HCT116 (cell line): ENCODE results near the gene ERCC6. TPM values are rescaled to one million over a fixed set of nuclear protein-coding genes. Genes with fewer than 3 reads are reported as not detected.

Source experiments
- ATAC-seq: fragments of 200-7000 bp; cut with Tn5 transposase; 2 replicates; pipeline ENCODE4 v1.9.1; 2020; ENCODE audit warnings: mild to moderate bottlenecking, moderate library complexity
- BruUV-seq: library from RNA; stranded (reverse); fragments of 400-500 nt; replicated peaks from 2 replicates; lab custom pipeline; 2021; lab: Mats Ljungman, UMichigan
- CTCF ChIA-PET: fragments of 300-600 bp; sonication (Branson Sonifier 250); formaldehyde crosslinking; loops from one replicate; lab custom pipeline; 2021; ENCODE audit warnings: antibody characterized with exemption; lab: Charles Lee
- POLR2A ChIA-PET: fragments of 300-600, 350-600 bp; sonication (Branson Sonifier 250); formaldehyde crosslinking; loops from one replicate; lab custom pipeline; 2021; ENCODE audit warnings: antibody characterized with exemption; lab: Charles Lee
- RAD21 ChIA-PET, 2 experiments: fragments of 300-600 bp; sonication (Branson Sonifier 250); formaldehyde crosslinking; loops; one replicate each; lab custom pipeline; 2023; ENCODE audit warnings: low total read pairs in 2 of 2; ENCODE audit not compliant: uncharacterized antibody in 2 of 2, unreplicated experiment in 2 of 2, low non-redundant PET in 1 of 2; lab: Charles Lee
- DNase-seq: peaks from one replicate; pipeline ENCODE4 v3.0.0-alpha.2; 2010; ENCODE audit warnings: low read depth, low spot score
- H2AFZ ChIP-seq: fragments of 200-600 bp; shearing (Covaris generic), sonication (generic); 2 replicates; pipeline ENCODE4 v1.6.1; 2017; ENCODE audit warnings: low read depth, mixed run types, mixed read lengths, antibody characterized with exemption, low read length; ENCODE audit not compliant: poor library complexity, severe bottlenecking
- H3K27ac ChIP-seq: 2 replicates; pipeline ENCODE4 v1.5.1; 2012; ENCODE audit warnings: low read depth, low read length
- H3K27me3 ChIP-seq: fragments of 200-600 bp; sonication (generic); 2 replicates; pipeline ENCODE4 v1.6.1; 2016; ENCODE audit warnings: mixed run types, low read length, mixed read lengths; ENCODE audit not compliant: insufficient read depth
- H3K36me3 ChIP-seq, 2 experiments: fragments of 200-500 bp in 1 of 2; fragments of 200-600 bp in 1 of 2; sonication (Bioruptor generic) in 1 of 2; sonication (generic) in 1 of 2; 2 replicates each; pipeline versions ENCODE4 v1.5.1 to v1.6.1; 2014 to 2016; ENCODE audit warnings: low read length in 2 of 2, inconsistent platforms in 1 of 2, mixed read lengths in 1 of 2, mixed run types in 1 of 2; ENCODE audit not compliant: insufficient read depth in 2 of 2, control insufficient read depth in 1 of 2
- H3K4me1 ChIP-seq, 2 experiments: fragments of 200-600 bp in 1 of 2; sonication (generic) in 1 of 2; 2 replicates each; pipeline versions ENCODE4 v1.5.1 to v1.6.1; 2012 to 2017; ENCODE audit warnings: low read length in 2 of 2, inconsistent platforms in 1 of 2, mild to moderate bottlenecking in 1 of 2, mixed read lengths in 1 of 2, mixed run types in 1 of 2, moderate library complexity in 1 of 2; ENCODE audit not compliant: insufficient read depth in 2 of 2, control insufficient read depth in 1 of 2
- H3K4me2 ChIP-seq: fragments of 200-600 bp; sonication (generic); 2 replicates; pipeline ENCODE4 v1.6.1; 2017; ENCODE audit warnings: mixed run types, low read length, mixed read lengths
- H3K4me3 ChIP-seq, 2 experiments: fragments of 200-600 bp in 1 of 2; sonication (generic) in 1 of 2; replicated peaks in 1 of 2; 2 replicates each; pipeline ENCODE4 v1.5.1; 2011 to 2016; ENCODE audit warnings: low read length in 2 of 2, control low read depth in 1 of 2, low read depth in 1 of 2, mild to moderate bottlenecking in 1 of 2, mixed read lengths in 1 of 2, mixed run types in 1 of 2
- H3K79me2 ChIP-seq: fragments of 200-600 bp; sonication (generic); 2 replicates; pipeline ENCODE4 v1.6.1; 2017; ENCODE audit warnings: mild to moderate bottlenecking, mixed run types, low read length, moderate library complexity, mixed read lengths; ENCODE audit not compliant: insufficient read depth
- H3K9ac ChIP-seq: fragments of 200-600 bp; sonication (generic); 2 replicates; pipeline ENCODE4 v1.6.1; 2016; ENCODE audit warnings: low read length, mixed read lengths
- H3K9me2 ChIP-seq: fragments of 200-600 bp; sonication (generic), shearing (Covaris generic); 2 replicates; pipeline ENCODE4 v1.6.1; 2017; ENCODE audit warnings: mixed run types, mild to moderate bottlenecking, moderate library complexity; ENCODE audit not compliant: insufficient read depth
- H3K9me3 ChIP-seq, 2 experiments: fragments of 200-500 bp in 1 of 2; fragments of 200-600 bp in 1 of 2; sonication (Bioruptor generic) in 1 of 2; sonication (generic) in 1 of 2; 2 replicates each; pipeline ENCODE4 v1.6.1; 2014 to 2017; ENCODE audit warnings: low read length in 2 of 2, mixed read lengths in 2 of 2, inconsistent platforms in 1 of 2, low read depth in 1 of 2, mild to moderate bottlenecking in 1 of 2, mixed run types in 1 of 2, moderate library complexity in 1 of 2; ENCODE audit not compliant: control insufficient read depth in 1 of 2, insufficient read depth in 1 of 2
- H4K20me1 ChIP-seq: fragments of 200-600 bp; sonication (generic), shearing (Covaris generic); 2 replicates; pipeline ENCODE4 v1.6.1; 2017; ENCODE audit warnings: mixed run types, mild to moderate bottlenecking, moderate library complexity; ENCODE audit not compliant: insufficient read depth
- ATF3 ChIP-seq: IDR thresholded peaks from 2 replicates; pipeline ENCODE4 v1.6.1; 2012
- CBX3 ChIP-seq: IDR thresholded peaks from 2 replicates; pipeline ENCODE4 v1.6.1; 2012; ENCODE audit warnings: low read depth
- CEBPB ChIP-seq: IDR thresholded peaks from 2 replicates; pipeline ENCODE4 v1.6.1; 2012; ENCODE audit warnings: low read depth
- EGR1 ChIP-seq: IDR thresholded peaks from 2 replicates; pipeline ENCODE4 v1.6.1; 2012; ENCODE audit warnings: low read depth
- ELF1 ChIP-seq: IDR thresholded peaks from 2 replicates; pipeline ENCODE4 v1.6.1; 2012; ENCODE audit warnings: low read depth, borderline replicate concordance
- EZH2 ChIP-seq: fragments of 200-600 bp; sonication (generic); IDR thresholded peaks from 2 replicates; pipeline ENCODE4 v1.6.1; 2017; ENCODE audit warnings: antibody characterized with exemption, mixed run types
- FOSL1 ChIP-seq: IDR thresholded peaks from 2 replicates; pipeline ENCODE4 v1.6.1; 2012; ENCODE audit warnings: low read depth
- JUND ChIP-seq: IDR thresholded peaks from 2 replicates; pipeline ENCODE4 v1.6.1; 2012
- POLR2A ChIP-seq: IDR thresholded peaks from 2 replicates; pipeline ENCODE4 v1.7.0; 2011; ENCODE audit warnings: borderline replicate concordance; ENCODE audit not compliant: insufficient read depth, insufficient read length; ENCODE audit errors: extremely low read depth
- POLR2AphosphoS5 ChIP-seq: IDR thresholded peaks from 2 replicates; pipeline ENCODE4 v1.6.1; 2011; ENCODE audit warnings: mild to moderate bottlenecking, low read depth, low read length, moderate library complexity
- RAD21 ChIP-seq: IDR thresholded peaks from 2 replicates; pipeline ENCODE4 v1.6.1; 2012; ENCODE audit warnings: low read depth, mild to moderate bottlenecking
- SIN3A ChIP-seq: IDR thresholded peaks from 2 replicates; pipeline ENCODE4 v1.6.1; 2012; ENCODE audit warnings: low read depth
- SP1 ChIP-seq: IDR thresholded peaks from 2 replicates; pipeline ENCODE4 v1.6.1; 2012; ENCODE audit warnings: low read depth
- SRF ChIP-seq: IDR thresholded peaks from 2 replicates; pipeline ENCODE4 v1.6.1; 2012; ENCODE audit warnings: low read depth
- YY1 ChIP-seq: IDR thresholded peaks from 2 replicates; pipeline ENCODE4 v1.6.1; 2011; ENCODE audit warnings: low read length, low read depth, moderate library complexity, mild to moderate bottlenecking; ENCODE audit not compliant: insufficient replicate concordance; ENCODE audit errors: extremely low read depth
- ZNF274 ChIP-seq: fragments of 200-500 bp; sonication (Bioruptor generic); IDR thresholded peaks from 2 replicates; pipeline ENCODE4 v1.6.1; 2014; ENCODE audit warnings: mild to moderate bottlenecking, low read depth, low read length, inconsistent platforms
- intact Hi-C: fragments of 100-400 bp; cut with micrococcal nuclease; formaldehyde crosslinking; loops from 2 replicates; pipeline ENCODE4 v1.10.0; 2022
- total RNA-seq: library from RNA; stranded (reverse); gene quantifications from one replicate; pipeline ENCODE4 v1.2.1, GENCODE V29; 2021; ENCODE audit not compliant: unreplicated experiment
- TF ChIP-seq, protein P1 (sequence below): IDR thresholded peaks from 2 replicates; pipeline ENCODE4 v1.6.1; 2011; ENCODE audit warnings: mild to moderate bottlenecking, low read length, moderate library complexity; ENCODE audit not compliant: insufficient replicate concordance; ENCODE audit errors: extremely low read depth
- TF ChIP-seq, protein P2 (sequence below): IDR thresholded peaks from 2 replicates; pipeline ENCODE4 v1.6.1; 2012
- TF ChIP-seq, protein P3 (sequence below), 3 experiments: fragments of 200-600 bp in 1 of 3; sonication (generic) in 1 of 3; IDR thresholded peaks in 2 of 3; conservative IDR thresholded peaks in 1 of 3; 2 replicates each; pipeline ENCODE4 v1.5.1; 2012 to 2017; ENCODE audit warnings: low read depth in 2 of 3, low read length in 2 of 3, antibody characterized with exemption in 1 of 3, borderline replicate concordance in 1 of 3, control low read depth in 1 of 3, mild to moderate bottlenecking in 1 of 3, mixed read lengths in 1 of 3, mixed run types in 1 of 3, moderate library complexity in 1 of 3; ENCODE audit not compliant: insufficient read depth in 1 of 3
- TF ChIP-seq, protein P4 (sequence below): IDR thresholded peaks from 2 replicates; pipeline ENCODE4 v1.6.1; 2012; ENCODE audit warnings: low read depth

Gene ERCC6
- total RNA-seq, 1 experiment from 2014 or later: 16.4 TPM

DNA sequence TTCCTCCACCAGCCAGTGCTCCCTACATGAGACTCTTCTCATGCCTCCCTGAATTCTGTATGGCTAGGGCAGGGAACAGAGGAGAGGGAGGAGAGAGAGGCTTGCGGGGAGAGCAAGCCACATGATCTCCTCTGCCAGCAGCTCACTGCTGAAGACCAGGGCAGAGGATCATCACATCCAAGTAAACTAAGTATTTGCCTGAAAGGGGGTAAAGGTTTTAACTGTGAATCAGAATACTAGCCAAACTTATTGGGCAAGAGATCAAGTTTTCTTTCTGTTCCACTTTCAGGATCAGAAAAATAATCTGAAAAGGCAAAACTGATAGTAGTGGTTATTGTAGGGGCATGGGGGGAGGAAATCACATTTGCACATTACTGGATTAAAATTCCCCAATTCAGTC lies 17.8 kb upstream of the ERCC6 start:
- H3K27ac ChIP-seq: no peak overlapping the region
- ChIA-PET CTCF (no interaction called here), RAD21 (no interaction called here), POLR2A (no interaction called here)
- H3K79me2 ChIP-seq: no peaks in the 10 kb centered on the region
- no peaks in the 10 kb centered on the region for H3K9me3 ChIP-seq
- peaks cover 0 to 7% of the 10 kb centered on the region in 2 experiments; a peak in 1 of 4 replicates for H3K4me1 ChIP-seq
- H3K9me2 ChIP-seq: no peaks in the 10 kb centered on the region; the same call in 1 of the 2 replicates
- intact Hi-C loops: no loop called here
- no peak overlapping the region for H3K4me3 ChIP-seq
- no peaks in the 10 kb centered on the region for H3K36me3 ChIP-seq
- DNase-seq (no peak), ATAC-seq (no peak)
- BruUV-seq: no TSS peak
- no peaks in the 10 kb centered on the region for H4K20me1 ChIP-seq
- no peak overlapping the region for H3K4me2 ChIP-seq
- no peak overlapping the region for H2AFZ ChIP-seq
- H3K27me3 ChIP-seq: no peaks in the 10 kb centered on the region
- no peak overlapping the region for H3K9ac ChIP-seq
- TF ChIP-seq POLR2A: no peak
- no peak for TF ChIP-seq ELF1
- no peak for TF ChIP-seq POLR2AphosphoS5
- TF ChIP-seq CBX3: no peak
- TF ChIP-seq, protein P1, sequence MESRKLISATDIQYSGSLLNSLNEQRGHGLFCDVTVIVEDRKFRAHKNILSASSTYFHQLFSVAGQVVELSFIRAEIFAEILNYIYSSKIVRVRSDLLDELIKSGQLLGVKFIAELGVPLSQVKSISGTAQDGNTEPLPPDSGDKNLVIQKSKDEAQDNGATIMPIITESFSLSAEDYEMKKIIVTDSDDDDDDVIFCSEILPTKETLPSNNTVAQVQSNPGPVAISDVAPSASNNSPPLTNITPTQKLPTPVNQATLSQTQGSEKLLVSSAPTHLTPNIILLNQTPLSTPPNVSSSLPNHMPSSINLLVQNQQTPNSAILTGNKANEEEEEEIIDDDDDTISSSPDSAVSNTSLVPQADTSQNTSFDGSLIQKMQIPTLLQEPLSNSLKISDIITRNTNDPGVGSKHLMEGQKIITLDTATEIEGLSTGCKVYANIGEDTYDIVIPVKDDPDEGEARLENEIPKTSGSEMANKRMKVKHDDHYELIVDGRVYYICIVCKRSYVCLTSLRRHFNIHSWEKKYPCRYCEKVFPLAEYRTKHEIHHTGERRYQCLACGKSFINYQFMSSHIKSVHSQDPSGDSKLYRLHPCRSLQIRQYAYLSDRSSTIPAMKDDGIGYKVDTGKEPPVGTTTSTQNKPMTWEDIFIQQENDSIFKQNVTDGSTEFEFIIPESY: no peak
- TF ChIP-seq FOSL1: no peak
- TF ChIP-seq, protein P2, sequence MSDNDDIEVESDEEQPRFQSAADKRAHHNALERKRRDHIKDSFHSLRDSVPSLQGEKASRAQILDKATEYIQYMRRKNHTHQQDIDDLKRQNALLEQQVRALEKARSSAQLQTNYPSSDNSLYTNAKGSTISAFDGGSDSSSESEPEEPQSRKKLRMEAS: no peak
- TF ChIP-seq, protein P3, sequence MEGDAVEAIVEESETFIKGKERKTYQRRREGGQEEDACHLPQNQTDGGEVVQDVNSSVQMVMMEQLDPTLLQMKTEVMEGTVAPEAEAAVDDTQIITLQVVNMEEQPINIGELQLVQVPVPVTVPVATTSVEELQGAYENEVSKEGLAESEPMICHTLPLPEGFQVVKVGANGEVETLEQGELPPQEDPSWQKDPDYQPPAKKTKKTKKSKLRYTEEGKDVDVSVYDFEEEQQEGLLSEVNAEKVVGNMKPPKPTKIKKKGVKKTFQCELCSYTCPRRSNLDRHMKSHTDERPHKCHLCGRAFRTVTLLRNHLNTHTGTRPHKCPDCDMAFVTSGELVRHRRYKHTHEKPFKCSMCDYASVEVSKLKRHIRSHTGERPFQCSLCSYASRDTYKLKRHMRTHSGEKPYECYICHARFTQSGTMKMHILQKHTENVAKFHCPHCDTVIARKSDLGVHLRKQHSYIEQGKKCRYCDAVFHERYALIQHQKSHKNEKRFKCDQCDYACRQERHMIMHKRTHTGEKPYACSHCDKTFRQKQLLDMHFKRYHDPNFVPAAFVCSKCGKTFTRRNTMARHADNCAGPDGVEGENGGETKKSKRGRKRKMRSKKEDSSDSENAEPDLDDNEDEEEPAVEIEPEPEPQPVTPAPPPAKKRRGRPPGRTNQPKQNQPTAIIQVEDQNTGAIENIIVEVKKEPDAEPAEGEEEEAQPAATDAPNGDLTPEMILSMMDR (IDR thresholded peaks at IDR 0.05 in 2 of 3, conservative IDR thresholded peaks at IDR 0.05 in 1 of 3; ENCODE audit: borderline replicate concordance in 1 of 3, insufficient read depth in 1 of 3, low read depth in 2 of 3, low read length in 2 of 3): no peak
- no peak for TF ChIP-seq YY1
- TF ChIP-seq ATF3: no peak
- TF ChIP-seq SRF: no peak
- TF ChIP-seq, protein P4, sequence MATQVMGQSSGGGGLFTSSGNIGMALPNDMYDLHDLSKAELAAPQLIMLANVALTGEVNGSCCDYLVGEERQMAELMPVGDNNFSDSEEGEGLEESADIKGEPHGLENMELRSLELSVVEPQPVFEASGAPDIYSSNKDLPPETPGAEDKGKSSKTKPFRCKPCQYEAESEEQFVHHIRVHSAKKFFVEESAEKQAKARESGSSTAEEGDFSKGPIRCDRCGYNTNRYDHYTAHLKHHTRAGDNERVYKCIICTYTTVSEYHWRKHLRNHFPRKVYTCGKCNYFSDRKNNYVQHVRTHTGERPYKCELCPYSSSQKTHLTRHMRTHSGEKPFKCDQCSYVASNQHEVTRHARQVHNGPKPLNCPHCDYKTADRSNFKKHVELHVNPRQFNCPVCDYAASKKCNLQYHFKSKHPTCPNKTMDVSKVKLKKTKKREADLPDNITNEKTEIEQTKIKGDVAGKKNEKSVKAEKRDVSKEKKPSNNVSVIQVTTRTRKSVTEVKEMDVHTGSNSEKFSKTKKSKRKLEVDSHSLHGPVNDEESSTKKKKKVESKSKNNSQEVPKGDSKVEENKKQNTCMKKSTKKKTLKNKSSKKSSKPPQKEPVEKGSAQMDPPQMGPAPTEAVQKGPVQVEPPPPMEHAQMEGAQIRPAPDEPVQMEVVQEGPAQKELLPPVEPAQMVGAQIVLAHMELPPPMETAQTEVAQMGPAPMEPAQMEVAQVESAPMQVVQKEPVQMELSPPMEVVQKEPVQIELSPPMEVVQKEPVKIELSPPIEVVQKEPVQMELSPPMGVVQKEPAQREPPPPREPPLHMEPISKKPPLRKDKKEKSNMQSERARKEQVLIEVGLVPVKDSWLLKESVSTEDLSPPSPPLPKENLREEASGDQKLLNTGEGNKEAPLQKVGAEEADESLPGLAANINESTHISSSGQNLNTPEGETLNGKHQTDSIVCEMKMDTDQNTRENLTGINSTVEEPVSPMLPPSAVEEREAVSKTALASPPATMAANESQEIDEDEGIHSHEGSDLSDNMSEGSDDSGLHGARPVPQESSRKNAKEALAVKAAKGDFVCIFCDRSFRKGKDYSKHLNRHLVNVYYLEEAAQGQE: no peak
- TF ChIP-seq CEBPB: no peak
- no peak for TF ChIP-seq JUND
- TF ChIP-seq SP1: no peak
- TF ChIP-seq EGR1: no peak
- no peak for TF ChIP-seq SIN3A
- TF ChIP-seq RAD21: no peak
- no peak for TF ChIP-seq ZNF274
- no peak for TF ChIP-seq EZH2
